Endothelial cell of umbilical vein (primary cell): ENCODE data around the gene NGF. TPM values are rescaled to one million over a fixed set of nuclear protein-coding genes. Genes with fewer than 3 reads are reported as not detected.

ENCODE experiments used
- BruUV-seq: library from RNA; stranded (reverse); fragments of 400-500 nt; replicated peaks from 2 replicates; lab custom pipeline; 2021; lab: Mats Ljungman, UMichigan
- CTCF ChIA-PET: fragments of 300-600, 350-600 bp; sonication (Branson Sonifier 250); formaldehyde crosslinking; loops from one replicate; lab custom pipeline; 2021; ENCODE audit warnings: antibody characterized with exemption, inconsistent platforms; lab: Charles Lee
- POLR2A ChIA-PET: fragments of 300-600, 350-600 bp; sonication (Branson Sonifier 250); formaldehyde crosslinking; loops from one replicate; lab custom pipeline; 2021; ENCODE audit warnings: antibody characterized with exemption, inconsistent platforms; lab: Charles Lee
- DNase-seq: peaks from one replicate; pipeline ENCODE4 v3.0.0-alpha.2; 2011; ENCODE audit warnings: low read depth, low spot score
- FAIRE-seq: peaks from 2 replicates; lab custom pipeline; 2011; peaks lifted over from hg19 to GRCh38; lab: Jason Lieb, UNC
- H2AFZ ChIP-seq: 2 replicates; pipeline ENCODE4 v1.6.0; 2012; ENCODE audit warnings: low read depth, low read length, control low read depth, inconsistent platforms
- H3K27ac ChIP-seq: 2 replicates; pipeline ENCODE4 v1.5.1; 2011; ENCODE audit warnings: low read depth, mild to moderate bottlenecking, control low read depth, low read length, moderate library complexity; ENCODE audit not compliant: insufficient read depth
- H3K27me3 ChIP-seq, 2 experiments: 2 replicates each; pipeline versions ENCODE4 v1.6.0 to v1.6.1; 2011; ENCODE audit warnings: low read length in 2 of 2, mixed read lengths in 1 of 2; ENCODE audit not compliant: control insufficient read depth in 2 of 2, insufficient read depth in 2 of 2
- H3K36me3 ChIP-seq, 2 experiments: 2 replicates in 1 of 2; 3 replicates in 1 of 2; pipeline ENCODE4 v1.5.1; 2011; ENCODE audit warnings: low read length in 2 of 2, mild to moderate bottlenecking in 1 of 2, moderate library complexity in 1 of 2; ENCODE audit not compliant: control insufficient read depth in 2 of 2, insufficient read depth in 2 of 2; ENCODE audit errors: extremely low read depth in 1 of 2
- H3K4me1 ChIP-seq: 3 replicates; pipeline ENCODE4 v1.5.1; 2011; ENCODE audit warnings: mild to moderate bottlenecking, low read length; ENCODE audit not compliant: control insufficient read depth, insufficient read depth; ENCODE audit errors: extremely low read depth
- H3K4me2 ChIP-seq: 2 replicates; pipeline ENCODE4 v1.6.1; 2011; ENCODE audit warnings: low read length, control low read depth, mixed read lengths; ENCODE audit not compliant: insufficient read depth
- H3K4me3 ChIP-seq, 3 experiments: fragments of 200-600 bp in 1 of 3; sonication (generic), shearing (Covaris generic) in 1 of 3; replicated peaks in 1 of 3; 2 replicates each; pipeline ENCODE4 v1.5.1; 2011 to 2016; ENCODE audit warnings: control low read depth in 3 of 3, low read length in 3 of 3, mild to moderate bottlenecking in 2 of 3, inconsistent platforms in 1 of 3, low read depth in 1 of 3, moderate library complexity in 1 of 3; ENCODE audit not compliant: insufficient read depth in 1 of 3
- H3K79me2 ChIP-seq: 2 replicates; pipeline ENCODE4 v1.6.0; 2012; ENCODE audit warnings: low read length, inconsistent platforms; ENCODE audit not compliant: control insufficient read depth, insufficient read depth
- H3K9ac ChIP-seq: replicated peaks from 2 replicates; pipeline ENCODE3; 2011; ENCODE audit warnings: low read length, control low read depth; ENCODE audit not compliant: insufficient read depth; ENCODE audit errors: extremely low read depth
- H3K9me1 ChIP-seq: replicated peaks from 3 replicates; pipeline ENCODE4 v1.6.0; 2011; ENCODE audit warnings: mild to moderate bottlenecking, low read length; ENCODE audit not compliant: control insufficient read depth, insufficient read depth; ENCODE audit errors: extremely low read depth
- H3K9me3 ChIP-seq: replicated peaks from 2 replicates; pipeline ENCODE4 v1.5.1; 2012; ENCODE audit warnings: low read length, inconsistent platforms; ENCODE audit not compliant: control insufficient read depth, insufficient read depth
- H4K20me1 ChIP-seq: replicated peaks from 2 replicates; pipeline ENCODE3; 2011; ENCODE audit warnings: mild to moderate bottlenecking, low read length; ENCODE audit not compliant: control insufficient read depth, insufficient read depth; ENCODE audit errors: extremely low read depth
- CTCF ChIP-seq, 2 donors: IDR thresholded peaks; 1 replicate in 1 of 2; 2 replicates in 1 of 2; pipeline ENCODE4 v1.5.1; 2011; ENCODE audit warnings: low read length in 2 of 2, mild to moderate bottlenecking in 2 of 2, moderate library complexity in 2 of 2, control low read depth in 1 of 2, inconsistent platforms in 1 of 2, low read depth in 1 of 2; ENCODE audit not compliant: insufficient read depth in 1 of 2; ENCODE audit errors: extremely low read depth in 1 of 2
- EZH2 ChIP-seq: IDR thresholded peaks from 2 replicates; pipeline ENCODE4 v1.6.1; 2012; ENCODE audit warnings: borderline replicate concordance, low read depth, mild to moderate bottlenecking, moderate library complexity, low read length, inconsistent platforms; ENCODE audit not compliant: severe bottlenecking
- FOS ChIP-seq: IDR thresholded peaks from 2 replicates; pipeline ENCODE4 v1.6.1; 2011; ENCODE audit warnings: mild to moderate bottlenecking, low read length, moderate library complexity, borderline replicate concordance; ENCODE audit not compliant: insufficient read depth
- GATA2 ChIP-seq: IDR thresholded peaks from 2 replicates; pipeline ENCODE4 v1.7.0; 2011; ENCODE audit warnings: low read depth, mild to moderate bottlenecking, moderate library complexity, mixed read lengths, low read length; ENCODE audit not compliant: insufficient read length, insufficient read depth
- MYC ChIP-seq: IDR thresholded peaks from one replicate; pipeline ENCODE4 v1.6.1; 2011; ENCODE audit warnings: mild to moderate bottlenecking, low read depth, low read length
- POLR2A ChIP-seq: IDR thresholded peaks from 2 replicates; pipeline ENCODE4 v1.6.1; 2012; ENCODE audit warnings: low read depth, mild to moderate bottlenecking, control low read depth, low read length
- dilution Hi-C: fragments of 300-500 bp; cut with MboI; formaldehyde crosslinking; loops from one replicate; pipeline ENCODE4 v1.15.0; 2019; ENCODE audit warnings: low sequenced_read_pairs; ENCODE audit not compliant: extremely low pct_ligation_motif_present
- intact Hi-C: fragments of 100-400 bp; cut with micrococcal nuclease; formaldehyde crosslinking; loops from one replicate; pipeline ENCODE4 v1.10.0; 2022
- polyA plus RNA-seq, 4 experiments: library from polyadenylated mRNA; depleted of rRNA in 3 of 4; stranded (reverse) in 3 of 4; unstranded in 1 of 4; fragments of >200 nt; gene quantifications; 2 replicates each; pipeline versions ENCODE4 v1.2.1 to v1.2.3, GENCODE V29; 2011 to 2012; ENCODE audit warnings: missing spikeins in 1 of 4
- total RNA-seq: library from RNA; stranded (reverse); gene quantifications from 2 replicates; pipeline ENCODE4 v1.2.3, GENCODE V29; 2021

Gene NGF
- total and polyA plus RNA-seq, 2 donors (not counting 3 experiments of a cell fraction or from before 2014, with no cell fraction given) = not detected

- ChIA-PET CTCF (interaction anchor here (2.0 kb wide), 1 partner anchor 17 kb away, joined by 9 read pairs; no protein-coding TSS in a partner anchor), POLR2A (no interaction called here)
- intact Hi-C loops = no loop called here
- H3K9ac ChIP-seq = no peak overlapping the region
- H3K79me2 ChIP-seq = no peaks in the 10 kb centered on the region
- H3K4me1 ChIP-seq = no peaks in the 10 kb centered on the region
- FAIRE-seq (no peak), DNase-seq (no peak)
- H3K27me3 ChIP-seq = no peaks in the 10 kb centered on the region
- no peak overlapping the region for H3K4me3 ChIP-seq
- no peaks in the 10 kb centered on the region for H3K9me1 ChIP-seq
- no peaks in the 10 kb centered on the region for H3K36me3 ChIP-seq
- no peak overlapping the region for H3K27ac ChIP-seq
- H2AFZ ChIP-seq = no peak overlapping the region
- no peak for TF ChIP-seq GATA2
- no peak for TF ChIP-seq MYC
- TF ChIP-seq POLR2A = no peak
- no peak for TF ChIP-seq EZH2
- no peak for TF ChIP-seq CTCF (IDR thresholded peaks at IDR 0.05; ENCODE audit: extremely low read depth in 1 of 2, insufficient read depth in 1 of 2, low read depth in 1 of 2, low read length in 2 of 2)
- no peaks in the 10 kb centered on the region for H4K20me1 ChIP-seq
- H3K9me3 ChIP-seq = no peaks in the 10 kb centered on the region
- no TSS peak for BruUV-seq
- dilution Hi-C loops = no loop called here
- no peak overlapping the region for H3K4me2 ChIP-seq
Observed at GRCh38 chr1:115293006-115293405, 45.0 kb downstream of the NGF start.

- DNase-seq (no peak), FAIRE-seq (no peak)
- intact Hi-C loops = no loop called here
- Histone ChIP-seq H3K4me3 (no peak overlapping the region), H3K4me2 (no peak overlapping the region), H3K27me3 (no peaks in the 10 kb centered on the region), H2AFZ (no peak overlapping the region), H3K9ac (no peak overlapping the region), H3K79me2 (no peaks in the 10 kb centered on the region), H3K9me1 (no peaks in the 10 kb centered on the region), H4K20me1 (no peaks in the 10 kb centered on the region), H3K27ac (no peak overlapping the region), H3K4me1 (no peaks in the 10 kb centered on the region), H3K36me3 (no peaks in the 10 kb centered on the region), H3K9me3 (no peaks in the 10 kb centered on the region)
- dilution Hi-C loops = no loop called here
- ChIA-PET POLR2A (no interaction called here), CTCF (no interaction called here)
- no TSS peak for BruUV-seq
- TF ChIP-seq FOS = no peak
- no peak for TF ChIP-seq CTCF (IDR thresholded peaks at IDR 0.05; ENCODE audit: extremely low read depth in 1 of 2, insufficient read depth in 1 of 2, low read depth in 1 of 2, low read length in 2 of 2)
Observed at GRCh38 chr1:115291741-115292140, 46.3 kb downstream of the NGF start.
